Measurements from ENCODE around the gene GYS2. TPM values are rescaled to one million over a fixed set of nuclear protein-coding genes. Genes with fewer than 3 reads are reported as not detected.

Gene GYS2
- total and polyA plus RNA-seq, 9 of the 15 experiments (the other 6 are each of a cell fraction or from before 2014, with no cell fraction given), result not detected

- no peaks in the 10 kb centered on the region for H3K79me2 ChIP-seq (ENCODE audit: control insufficient read depth, insufficient read depth, low read length)
- no peaks in the 10 kb centered on the region for H3K4me1 ChIP-seq (replicated peaks in 1 of 2; ENCODE audit: control insufficient read depth in 2 of 2, insufficient read depth in 2 of 2, low read length in 2 of 2)
- H3K27me3 ChIP-seq (ENCODE audit: control insufficient read depth in 2 of 2, insufficient read depth in 2 of 2, low read length in 2 of 2), result no peaks in the 10 kb centered on the region
- H2AFZ ChIP-seq (ENCODE audit: low read depth, low read length), result no peak overlapping the region
- ChIA-PET CTCF (ENCODE audit: low intra/inter-chr PET ratio) (no interaction called here), POLR2A (no interaction called here)
- intact Hi-C loops (cut with micrococcal nuclease), result no loop called here
- in situ Hi-C loops (cut with MboI), result no loop called here
- DNase-seq (ENCODE audit: extremely low read depth in 1 of 4, low spot score in 3 of 4) (no peak), FAIRE-seq (no peak), ATAC-seq (no peak)
- H3K9ac ChIP-seq (ENCODE audit: insufficient read depth in 1 of 2, low read depth in 2 of 2, low read length in 2 of 2), result no peak overlapping the region
- H3K27ac ChIP-seq (ENCODE audit: extremely low read depth, low read depth, low read length), result no peak overlapping the region
- no peaks in the 10 kb centered on the region for H3K9me1 ChIP-seq (ENCODE audit: control insufficient read depth, insufficient read depth, low read length)
- H3K4me2 ChIP-seq (ENCODE audit: insufficient read depth, low read length), result no peak overlapping the region
- no peaks in the 10 kb centered on the region for H3K9me3 ChIP-seq (replicated peaks; ENCODE audit: control insufficient read depth, insufficient read depth, low read depth, low read length)
- WGBS (ENCODE audit: insufficient coverage, low coverage, missing lambda C conversion rate), result 0% methylated on average over 2 of the region's 2 CpGs
- no peak overlapping the region for H3K4me3 ChIP-seq
- no TSS peak for BruUV-seq (replicated peaks)
- no peaks in the 10 kb centered on the region for H3K36me3 ChIP-seq (ENCODE audit: control insufficient read depth, insufficient read depth, low read length)
- H4K20me1 ChIP-seq (replicated peaks; ENCODE audit: control insufficient read depth, insufficient read depth, low read length), result no peaks in the 10 kb centered on the region
- no peak for TF ChIP-seq CHD4 (IDR thresholded peaks at IDR 0.05; ENCODE audit: insufficient read depth, insufficient replicate concordance, low read depth, low read length, poor library complexity, severe bottlenecking)
- no peak for TF ChIP-seq EP300 (IDR thresholded peaks at IDR 0.05; ENCODE audit: low read length)
- no peak for TF ChIP-seq ZC3H4 (CRISPR knock-in tag; IDR thresholded peaks at IDR 0.05; ENCODE audit: borderline replicate concordance)
- no peak for TF ChIP-seq ZNF197 (CRISPR knock-in tag; IDR thresholded peaks at IDR 0.05; ENCODE audit: low read depth)
Measured at GRCh38 chr12:21562859-21563258, 41.8 kb downstream of the GYS2 start.

- Histone ChIP-seq H3K9me1 (ENCODE audit: control insufficient read depth, insufficient read depth, low read length) (no peaks in the 10 kb centered on the region), H3K9me3 (replicated peaks; ENCODE audit: control insufficient read depth, insufficient read depth, low read depth, low read length) (no peaks in the 10 kb centered on the region), H3K4me1 (replicated peaks in 1 of 2; ENCODE audit: control insufficient read depth in 2 of 2, insufficient read depth in 2 of 2, low read length in 2 of 2) (no peaks in the 10 kb centered on the region), H3K27me3 (ENCODE audit: control insufficient read depth in 2 of 2, insufficient read depth in 2 of 2, low read length in 2 of 2) (no peaks in the 10 kb centered on the region), H3K36me3 (ENCODE audit: control insufficient read depth, insufficient read depth, low read length) (no peaks in the 10 kb centered on the region), H2AFZ (ENCODE audit: low read depth, low read length) (no peak overlapping the region), H3K79me2 (ENCODE audit: control insufficient read depth, insufficient read depth, low read length) (no peaks in the 10 kb centered on the region), H3K27ac (ENCODE audit: extremely low read depth, low read depth, low read length) (no peak overlapping the region), H3K4me3 (no peak overlapping the region), H3K9ac (ENCODE audit: insufficient read depth in 1 of 2, low read depth in 2 of 2, low read length in 2 of 2) (no peak overlapping the region), H4K20me1 (replicated peaks; ENCODE audit: control insufficient read depth, insufficient read depth, low read length) (no peaks in the 10 kb centered on the region), H3K4me2 (ENCODE audit: insufficient read depth, low read length) (no peak overlapping the region)
- ATAC-seq (no peak), FAIRE-seq (no peak), DNase-seq (ENCODE audit: extremely low read depth in 1 of 4, low spot score in 3 of 4) (no peak)
- TF ChIP-seq ZBTB7A (IDR thresholded peaks at IDR 0.05; ENCODE audit: borderline replicate concordance, control insufficient read depth, low read depth, low read length) (no peak), ZNF766 (CRISPR knock-in tag; conservative IDR thresholded peaks at IDR 0.05) (no peak), ZBTB5 (IDR thresholded peaks at IDR 0.05) (no peak), ZNF695 (CRISPR knock-in tag; IDR thresholded peaks at IDR 0.05) (no peak), ZNF212 (CRISPR knock-in tag; IDR thresholded peaks at IDR 0.05) (no peak), ESRRA (IDR thresholded peaks at IDR 0.05; ENCODE audit: borderline replicate concordance, low read depth) (no peak), PHF21A (IDR thresholded peaks at IDR 0.05; ENCODE audit: borderline replicate concordance, low read depth) (no peak), ZNF507 (tag; conservative IDR thresholded peaks at IDR 0.05) (no peak), ZNF778 (CRISPR knock-in tag; IDR thresholded peaks at IDR 0.05) (no peak)
- intact Hi-C loops (cut with micrococcal nuclease) (no loop called here), in situ Hi-C loops (cut with MboI) (no loop called here)
- ChIA-PET POLR2A (interaction anchor here (0.6 kb wide), 1 partner anchor 29 kb away, joined by 4 read pairs; no protein-coding TSS in a partner anchor), CTCF (ENCODE audit: low intra/inter-chr PET ratio) (no interaction called here)
- WGBS (ENCODE audit: insufficient coverage, low coverage, missing lambda C conversion rate), result 4% methylated on average over 2 of the region's 2 CpGs
- no TSS peak for BruUV-seq (replicated peaks)
Measured at GRCh38 chr12:21561158-21561557, 43.5 kb downstream of the GYS2 start.

All from K562 (cell line).